ENCODE results near the gene LNX2.

LNX2 gene

GRCh38 chr13:27497563-27498230 is 122.6 kb downstream of the LNX2 start:
- no peak for DNase-seq

DNA sequence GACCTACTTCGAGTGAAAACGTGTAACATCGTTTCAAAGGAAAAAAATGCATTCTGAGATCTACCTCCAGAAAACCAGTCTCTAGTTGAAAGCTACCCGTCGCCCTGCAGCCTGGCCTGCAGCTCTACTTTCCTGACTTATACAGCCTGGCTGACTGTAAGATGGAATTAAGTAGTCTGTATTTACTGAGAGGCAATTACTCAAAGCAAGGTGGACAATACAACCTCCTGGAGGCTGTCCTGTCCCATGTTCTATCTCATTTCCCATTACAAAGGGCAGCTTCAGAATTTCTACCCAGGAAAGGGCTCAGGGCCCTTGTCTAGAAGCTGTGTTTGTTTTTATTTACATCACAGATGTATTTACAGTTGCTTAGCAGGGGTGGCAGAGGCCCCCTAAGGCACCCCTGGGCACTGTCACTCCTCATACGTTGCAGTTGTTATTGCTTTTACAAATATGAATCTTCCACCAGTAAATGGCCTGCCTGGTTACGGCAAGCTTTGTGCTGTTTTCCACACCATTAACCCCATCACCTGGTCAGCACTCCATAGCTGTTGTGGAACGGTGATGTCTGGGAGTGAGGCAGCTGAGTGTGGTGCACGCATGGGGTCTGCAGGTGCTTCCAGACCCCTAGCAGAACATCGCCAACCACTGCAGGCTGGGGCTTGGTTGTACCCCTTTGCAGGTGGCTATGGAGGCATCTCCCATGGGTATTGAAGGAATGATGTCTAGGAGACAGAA is 123.6 kb downstream of the LNX2 start:
- no peak for DNase-seq

GRCh38 chr13:27496006-27496405 is 124.3 kb downstream of the LNX2 start:
- DNase-seq = no peak
